ENCODE data around the gene ISCU. TPM values are rescaled to one million over a fixed set of nuclear protein-coding genes. Genes with fewer than 3 reads are reported as not detected.

ISCU gene
- total and polyA plus RNA-seq, 2 of the 8 experiments (the other 6 are each of a cell fraction or from before 2014, with no cell fraction given), result 72.1 to 78.1 TPM

GRCh38 chr12:108589840-108590229 lies 27.4 kb downstream of the ISCU start:
- H4K8ac ChIP-seq (ENCODE audit: extremely low read depth, insufficient read depth, low read length), result peak overlapping the region; percentile 35; the same call in 1 of the 2 replicates
- H3K23ac ChIP-seq (ENCODE audit: insufficient read length), result no peak overlapping the region
- no peak overlapping the region for H3K56ac ChIP-seq (replicated peaks; ENCODE audit: insufficient read length, low read depth, low read length)
- WGBS, 2 experiments (ENCODE audit: extremely low coverage in 1 of 2, insufficient coverage in 1 of 2, insufficient read length in 1 of 2, insufficient replicate concordance in 2 of 2, low coverage in 1 of 2, low lambda C conversion rate in 2 of 2, missing lambda C conversion rate in 1 of 2), result 72% methylated on average over 7 of the region's 7 CpGs; no CpG with 5 or more reads in 1 of the 2 experiments
- no peak overlapping the region for H4K91ac ChIP-seq (replicated peaks; ENCODE audit: insufficient read length, low read length)
- H4K5ac ChIP-seq (ENCODE audit: insufficient read length, low read depth, low read length), result no peak overlapping the region
- 0 out of 2 replicates have a peak overlapping the region, but pooled peaks have one; percentile 9 for H2BK12ac ChIP-seq (ENCODE audit: low read depth, low read length)
- H3K14ac ChIP-seq (ENCODE audit: insufficient read length), result no peak overlapping the region
- POLR2A ChIA-PET (ENCODE audit: partially characterized antibody), result interaction anchor here (1.2 to 3.5 kb wide), 3 partner anchors 11 to 28 kb away, joined by 3 to 10 read pairs (median 5); partner anchors contain the start of genes ISCU and SART3
- no peak for DNase-seq (ENCODE audit: low read depth in 1 of 2, low spot score in 2 of 2)
- 0 out of 4 replicates have a peak overlapping the region, but pooled peaks of 1 of the 2 experiments have one; percentile 7 for H3K4me2 ChIP-seq (ENCODE audit: insufficient read depth in 1 of 2, low read depth in 2 of 2, low read length in 2 of 2)
- no peak overlapping the region for H2AFZ ChIP-seq (ENCODE audit: low read length)
- H3K36me3 ChIP-seq (ENCODE audit: control insufficient read depth in 2 of 4, insufficient read depth in 4 of 4, low read length in 3 of 4), result no peaks in the 10 kb centered on the region
- H3K27ac ChIP-seq (ENCODE audit: low read depth, low read length), result no peak overlapping the region
- H2AK5ac ChIP-seq (ENCODE audit: low read depth, low read length), result no peak overlapping the region
- no peaks in the 10 kb centered on the region for H3K79me1 ChIP-seq (ENCODE audit: low read depth, low read length)
- no peak overlapping the region for H3K9ac ChIP-seq (replicated peaks in 1 of 4; ENCODE audit: extremely low read depth in 1 of 4, low read depth in 3 of 4, low read length in 3 of 4)
- no peaks in the 10 kb centered on the region for H3K79me2 ChIP-seq (ENCODE audit: control insufficient read depth in 1 of 2, insufficient read depth in 2 of 2, low read length in 2 of 2)
- H3K18ac ChIP-seq (ENCODE audit: extremely low read depth, low read length), result no peak overlapping the region; the same call in 1 of the 2 replicates
- no peak overlapping the region for H2BK120ac ChIP-seq (replicated peaks; ENCODE audit: low read depth, low read length)
- no peak overlapping the region for H2BK15ac ChIP-seq (ENCODE audit: low read length)
- H3K4ac ChIP-seq (replicated peaks; ENCODE audit: insufficient read length, low read depth, low read length), result no peak overlapping the region
- H3K9me3 ChIP-seq (ENCODE audit: insufficient read depth in 2 of 2, low read depth in 1 of 2, low read length in 1 of 2), result no peaks in the 10 kb centered on the region
- H3K27me3 ChIP-seq (replicated peaks in 1 of 4; ENCODE audit: control insufficient read depth in 3 of 4, extremely low read depth in 1 of 4, insufficient read depth in 3 of 4, low read length in 3 of 4), result no peaks in the 10 kb centered on the region
- no peaks in the 10 kb centered on the region for H3K23me2 ChIP-seq (ENCODE audit: low read depth, low read length)
- H3K4me3 ChIP-seq (ENCODE audit: extremely low read depth in 1 of 4, insufficient read depth in 2 of 4, low read depth in 3 of 4, low read length in 4 of 4), result no peak overlapping the region
- no peaks in the 10 kb centered on the region for H4K20me1 ChIP-seq (replicated peaks in 1 of 2; ENCODE audit: control insufficient read depth in 1 of 2, insufficient read depth in 2 of 2, low read length in 2 of 2)
- H2BK5ac ChIP-seq (ENCODE audit: low read depth, low read length), result no peak overlapping the region
- H3K4me1 ChIP-seq (replicated peaks in 1 of 4; ENCODE audit: control insufficient read depth in 3 of 4, insufficient read depth in 4 of 4, low read length in 3 of 4), result peaks cover 0 to 17% (median 11%) of the 10 kb centered on the region in 4 experiments; a peak in 6 of 7 replicates
- no peak for FAIRE-seq
- no peak overlapping the region for H2BK20ac ChIP-seq (ENCODE audit: low read length)
- CTCF ChIA-PET (ENCODE audit: partially characterized antibody), result interaction anchor here (0.6 to 1.8 kb wide), 15 partner anchors 8 to 382 kb away, joined by 3 to 7 read pairs (median 3); partner anchors contain the start of gene TMEM119
- TF ChIP-seq SIN3A (conservative IDR thresholded peaks at IDR 0.05 in 1 of 2, IDR thresholded peaks at IDR 0.05 in 1 of 2; ENCODE audit: low read depth in 1 of 2, low read length in 2 of 2) (no peak), CHD2 (IDR thresholded peaks at IDR 0.05; ENCODE audit: low read length) (no peak), SP2 (IDR thresholded peaks at IDR 0.05; ENCODE audit: low read length) (no peak), ATF2 (IDR thresholded peaks at IDR 0.05; ENCODE audit: low read length) (no peak), YY1 (IDR thresholded peaks at IDR 0.05; ENCODE audit: low read depth, low read length) (no peak), NRF1 (IDR thresholded peaks at IDR 0.05; ENCODE audit: low read depth, low read length) (no peak), BACH1 (IDR thresholded peaks at IDR 0.05; ENCODE audit: low read length) (no peak), RXRA (IDR thresholded peaks at IDR 0.05; ENCODE audit: insufficient read depth, low read depth, low read length) (no peak), POLR2A (IDR thresholded peaks at IDR 0.05; ENCODE audit: control extremely low read depth in 1 of 2, low read depth in 2 of 2, low read length in 2 of 2) (no peak), CHD1 (IDR thresholded peaks at IDR 0.05; ENCODE audit: low read depth, low read length) (no peak), SAP30 (IDR thresholded peaks at IDR 0.05; ENCODE audit: insufficient read depth, insufficient replicate concordance, low read length) (no peak), POU5F1 (IDR thresholded peaks at IDR 0.05; ENCODE audit: low read depth, low read length) (no peak)

All from H1 (cell line).